Measurements from ENCODE around the gene ZCCHC7. TPM values are rescaled to one million over a fixed set of nuclear protein-coding genes. Genes with fewer than 3 reads are reported as not detected.

Gene ZCCHC7
- total and polyA plus RNA-seq, 9 of the 15 experiments (the other 6 are each of a cell fraction or from before 2014, with no cell fraction given): 34.1 to 68.9 (median 48.8) TPM

DNA sequence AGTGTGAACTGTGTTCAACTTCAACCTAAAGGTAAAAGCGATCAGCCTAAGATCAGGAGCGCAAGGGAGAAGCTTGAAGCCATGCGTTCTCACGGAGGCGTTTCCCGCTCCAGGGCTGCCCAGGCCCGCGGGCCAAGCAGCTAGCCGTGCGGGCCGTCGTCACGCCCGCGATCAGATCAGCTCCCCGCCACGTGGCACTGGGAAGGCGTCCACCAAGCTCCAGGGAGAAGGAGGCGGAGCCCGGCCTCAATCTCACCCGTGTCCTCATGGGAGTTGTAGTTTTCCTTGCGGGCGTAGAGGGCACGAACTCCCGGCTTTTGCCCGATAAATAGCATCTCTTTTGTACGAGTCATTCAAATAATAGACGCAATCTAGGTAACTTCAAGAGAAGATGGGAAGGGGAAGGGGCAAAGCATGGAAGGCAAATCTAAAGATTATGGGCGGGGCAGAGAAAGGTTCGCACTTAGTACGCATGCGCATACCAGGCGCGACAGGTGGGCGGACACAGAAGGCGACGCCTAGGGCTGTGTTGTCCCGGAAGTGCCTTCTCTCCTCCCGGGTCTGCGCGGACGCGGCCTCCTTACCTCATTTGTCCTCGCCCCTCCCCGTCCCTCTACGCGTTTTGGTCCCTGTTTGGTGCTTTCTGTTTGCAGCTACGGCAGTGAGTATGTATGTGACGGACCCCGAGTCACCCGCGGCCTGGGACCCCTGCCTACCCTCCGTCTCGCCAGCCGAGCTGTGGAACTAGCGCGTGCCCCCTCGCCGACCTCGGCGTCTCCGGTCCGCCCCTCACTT is 40.8 kb upstream of the ZCCHC7 start:
- Histone ChIP-seq H3K4me1 (replicated peaks in 1 of 2; ENCODE audit: control insufficient read depth in 2 of 2, insufficient read depth in 2 of 2, low read length in 2 of 2) (peaks cover 5 to 9% of the 10 kb centered on the region in 2 experiments; a peak in 4 of 5 replicates), H3K79me2 (ENCODE audit: control insufficient read depth, insufficient read depth, low read length) (peaks cover 41% of the 10 kb centered on the region), H3K9me3 (replicated peaks; ENCODE audit: control insufficient read depth, insufficient read depth, low read depth, low read length) (no peaks in the 10 kb centered on the region; the same call in 1 of the 2 replicates), H3K27me3 (ENCODE audit: control insufficient read depth in 2 of 2, insufficient read depth in 2 of 2, low read length in 2 of 2) (no peaks in the 10 kb centered on the region), H3K27ac (ENCODE audit: extremely low read depth, low read depth, low read length) (peak overlapping the region; percentile 75), H3K9me1 (ENCODE audit: control insufficient read depth, insufficient read depth, low read length) (no peaks in the 10 kb centered on the region), H2AFZ (ENCODE audit: low read depth, low read length) (peak overlapping the region; percentile 96), H4K20me1 (replicated peaks; ENCODE audit: control insufficient read depth, insufficient read depth, low read length) (0 out of 2 replicates have a peak, but pooled peaks cover 5% of the 10 kb centered on the region), H3K9ac (ENCODE audit: insufficient read depth in 1 of 2, low read depth in 2 of 2, low read length in 2 of 2) (peak overlapping the region; percentile 82 to 92), H3K36me3 (ENCODE audit: control insufficient read depth, insufficient read depth, low read length) (peaks cover 2% of the 10 kb centered on the region; the same call in 1 of the 3 replicates), H3K4me2 (ENCODE audit: insufficient read depth, low read length) (peak overlapping the region; percentile 81), H3K4me3 (peak overlapping the region; percentile 94)
- intact Hi-C loops (cut with micrococcal nuclease): no loop called here
- ATAC-seq (peak; percentile 97), DNase-seq (ENCODE audit: extremely low read depth in 1 of 4, low spot score in 3 of 4) (peak; percentile 85 to 93 (median 87)), FAIRE-seq (peak; percentile 97)
- in situ Hi-C loops (cut with MboI): no loop called here
- ChIA-PET POLR2A (interaction anchor here (0.7 to 1.8 kb wide), 6 partner anchors 12 to 316 kb away, joined by 3 to 6 read pairs (median 3); partner anchors contain the start of gene ZCCHC7), CTCF (ENCODE audit: low intra/inter-chr PET ratio) (no interaction called here)
- BruUV-seq (replicated peaks): no TSS peak
- 1% methylated on average over 50 of the region's 63 CpGs for WGBS (ENCODE audit: insufficient coverage, low coverage, missing lambda C conversion rate)
- TF ChIP-seq, protein P1, sequence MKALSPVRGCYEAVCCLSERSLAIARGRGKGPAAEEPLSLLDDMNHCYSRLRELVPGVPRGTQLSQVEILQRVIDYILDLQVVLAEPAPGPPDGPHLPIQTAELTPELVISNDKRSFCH (CRISPR knock-in tag; IDR thresholded peaks at IDR 0.05): no peak
- TF ChIP-seq, protein P1 (tag; IDR thresholded peaks at IDR 0.05): peak; percentile 64; the same call in 1 of the 2 replicates
- TF ChIP-seq, protein P2, sequence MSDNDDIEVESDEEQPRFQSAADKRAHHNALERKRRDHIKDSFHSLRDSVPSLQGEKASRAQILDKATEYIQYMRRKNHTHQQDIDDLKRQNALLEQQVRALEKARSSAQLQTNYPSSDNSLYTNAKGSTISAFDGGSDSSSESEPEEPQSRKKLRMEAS (CRISPR knock-in tag; IDR thresholded peaks at IDR 0.05): peak; percentile 99
- peak; percentile 63 for TF ChIP-seq POLR2AphosphoS5 (IDR thresholded peaks at IDR 0.05; ENCODE audit: control insufficient read depth, insufficient read depth, low read depth, low read length)
- peak; percentile 60; the same call in 1 of the 2 replicates for TF ChIP-seq ETV5 (CRISPR knock-in tag; IDR thresholded peaks at IDR 0.05; ENCODE audit: low read depth)
- TF ChIP-seq CREM (IDR thresholded peaks at IDR 0.05; ENCODE audit: low read depth): peak; percentile 90
- peak; percentile 92 for TF ChIP-seq MTA1 (IDR thresholded peaks at IDR 0.05; ENCODE audit: borderline replicate concordance)
- TF ChIP-seq, protein P3, sequence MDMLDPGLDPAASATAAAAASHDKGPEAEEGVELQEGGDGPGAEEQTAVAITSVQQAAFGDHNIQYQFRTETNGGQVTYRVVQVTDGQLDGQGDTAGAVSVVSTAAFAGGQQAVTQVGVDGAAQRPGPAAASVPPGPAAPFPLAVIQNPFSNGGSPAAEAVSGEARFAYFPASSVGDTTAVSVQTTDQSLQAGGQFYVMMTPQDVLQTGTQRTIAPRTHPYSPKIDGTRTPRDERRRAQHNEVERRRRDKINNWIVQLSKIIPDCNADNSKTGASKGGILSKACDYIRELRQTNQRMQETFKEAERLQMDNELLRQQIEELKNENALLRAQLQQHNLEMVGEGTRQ (CRISPR knock-in tag; IDR thresholded peaks at IDR 0.05): peak; percentile 85
- TF ChIP-seq MAZ (CRISPR knock-in tag; conservative IDR thresholded peaks at IDR 0.05 in 1 of 2, IDR thresholded peaks at IDR 0.05 in 1 of 2): peak in 1 of 2 experiments; percentile 29; a peak in 3 of 4 replicates
- TF ChIP-seq, protein P4, sequence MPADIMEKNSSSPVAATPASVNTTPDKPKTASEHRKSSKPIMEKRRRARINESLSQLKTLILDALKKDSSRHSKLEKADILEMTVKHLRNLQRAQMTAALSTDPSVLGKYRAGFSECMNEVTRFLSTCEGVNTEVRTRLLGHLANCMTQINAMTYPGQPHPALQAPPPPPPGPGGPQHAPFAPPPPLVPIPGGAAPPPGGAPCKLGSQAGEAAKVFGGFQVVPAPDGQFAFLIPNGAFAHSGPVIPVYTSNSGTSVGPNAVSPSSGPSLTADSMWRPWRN (IDR thresholded peaks at IDR 0.05; ENCODE audit: low read depth): no peak
- TF ChIP-seq, protein P5, sequence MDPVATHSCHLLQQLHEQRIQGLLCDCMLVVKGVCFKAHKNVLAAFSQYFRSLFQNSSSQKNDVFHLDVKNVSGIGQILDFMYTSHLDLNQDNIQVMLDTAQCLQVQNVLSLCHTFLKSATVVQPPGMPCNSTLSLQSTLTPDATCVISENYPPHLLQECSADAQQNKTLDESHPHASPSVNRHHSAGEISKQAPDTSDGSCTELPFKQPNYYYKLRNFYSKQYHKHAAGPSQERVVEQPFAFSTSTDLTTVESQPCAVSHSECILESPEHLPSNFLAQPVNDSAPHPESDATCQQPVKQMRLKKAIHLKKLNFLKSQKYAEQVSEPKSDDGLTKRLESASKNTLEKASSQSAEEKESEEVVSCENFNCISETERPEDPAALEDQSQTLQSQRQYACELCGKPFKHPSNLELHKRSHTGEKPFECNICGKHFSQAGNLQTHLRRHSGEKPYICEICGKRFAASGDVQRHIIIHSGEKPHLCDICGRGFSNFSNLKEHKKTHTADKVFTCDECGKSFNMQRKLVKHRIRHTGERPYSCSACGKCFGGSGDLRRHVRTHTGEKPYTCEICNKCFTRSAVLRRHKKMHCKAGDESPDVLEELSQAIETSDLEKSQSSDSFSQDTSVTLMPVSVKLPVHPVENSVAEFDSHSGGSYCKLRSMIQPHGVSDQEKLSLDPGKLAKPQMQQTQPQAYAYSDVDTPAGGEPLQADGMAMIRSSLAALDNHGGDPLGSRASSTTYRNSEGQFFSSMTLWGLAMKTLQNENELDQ (CRISPR knock-in tag; IDR thresholded peaks at IDR 0.05; ENCODE audit: borderline replicate concordance): 0 out of 2 replicates have a peak, but pooled peaks have one; percentile 75
- TF ChIP-seq, protein P6, sequence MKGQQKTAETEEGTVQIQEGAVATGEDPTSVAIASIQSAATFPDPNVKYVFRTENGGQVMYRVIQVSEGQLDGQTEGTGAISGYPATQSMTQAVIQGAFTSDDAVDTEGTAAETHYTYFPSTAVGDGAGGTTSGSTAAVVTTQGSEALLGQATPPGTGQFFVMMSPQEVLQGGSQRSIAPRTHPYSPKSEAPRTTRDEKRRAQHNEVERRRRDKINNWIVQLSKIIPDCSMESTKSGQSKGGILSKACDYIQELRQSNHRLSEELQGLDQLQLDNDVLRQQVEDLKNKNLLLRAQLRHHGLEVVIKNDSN (CRISPR knock-in tag; IDR thresholded peaks at IDR 0.05): peak; percentile 91
- TF ChIP-seq L3MBTL2 (IDR thresholded peaks at IDR 0.05): peak; percentile 100
